ENCODE measurements around the gene FBXO15.

GRCh38 chr18:74139411-74139810 lies 8.2 kb downstream of the FBXO15 start:
- TF ChIP-seq CTCF (conservative IDR thresholded peaks at IDR 0.05; ENCODE audit: low read length) (no peak), EZH2phosphoT487 (IDR thresholded peaks at IDR 0.05; ENCODE audit: borderline replicate concordance) (no peak)

Data from Loucy (cell line).